ENCODE data around the gene SLC34A3. TPM values are rescaled to one million over a fixed set of nuclear protein-coding genes. Genes with fewer than 3 reads are reported as not detected.

SLC34A3 gene
- total RNA-seq, 4 donors from 2014 or later = 0.33 TPM; not detected in 3

DNA sequence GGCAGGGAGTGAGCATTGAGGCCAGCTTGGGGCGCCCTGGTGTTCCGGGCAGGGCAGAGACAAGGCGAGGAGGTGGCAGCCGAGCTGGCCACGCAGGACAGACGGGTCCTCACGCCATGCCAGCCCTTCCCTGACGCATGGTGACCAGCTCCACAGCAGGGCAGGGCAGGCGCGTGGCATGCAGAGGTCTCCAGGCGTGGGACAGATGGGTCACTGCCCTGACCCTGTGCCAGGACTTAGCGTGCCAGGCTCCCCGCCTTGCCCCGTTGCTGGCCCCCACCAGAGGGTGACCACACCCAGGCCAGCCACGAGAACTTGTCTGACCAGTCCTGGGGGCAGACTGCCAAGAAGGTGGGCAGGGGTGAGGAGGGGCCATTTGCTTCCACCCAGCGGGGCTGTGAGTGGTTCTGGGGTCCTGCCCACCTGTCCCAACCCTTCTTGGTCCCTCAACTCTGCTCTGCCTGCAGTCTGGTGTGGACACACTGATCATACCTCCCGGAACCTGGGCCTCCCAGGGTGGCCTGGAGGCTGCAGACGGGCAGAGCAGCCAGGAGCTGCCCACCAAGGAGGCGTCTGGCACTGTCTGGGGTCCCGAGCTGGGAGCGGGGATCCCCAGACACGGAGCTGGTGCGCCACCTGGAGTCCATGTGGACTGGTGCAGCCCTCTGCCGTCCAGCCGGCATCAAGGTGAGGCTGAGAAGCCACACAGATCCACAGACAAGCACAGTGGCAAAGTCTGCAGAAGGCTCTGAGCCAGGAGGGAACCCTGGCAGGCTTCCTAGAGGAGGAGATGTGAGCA lies 3.4 kb upstream of the SLC34A3 start, which contains the start of gene RNF224:
TSS of gene RNF224 (plus strand) at position 449 of the 799 bp plus-strand sequence. CDS start 834 bp downstream, outside the sequence.
- H3K4me1 ChIP-seq = peaks cover 31 to 42% of the 10 kb centered on the region in 2 donors
- peak within 1 kb of the TSS; percentile 67 to 87 (median 85) for H3K27ac ChIP-seq
- intact Hi-C loops (cut with DNase I) = loop anchor here (5.0 kb wide), 1 partner anchor 40 kb away; the partner anchor contains the start of genes ANAPC2 and SSNA1
- no peaks in the 10 kb centered on the region for H3K27me3 ChIP-seq
- DNase-seq = peak; percentile 98
- H3K9me3 ChIP-seq = no peaks in the 10 kb centered on the region
- H3K36me3 ChIP-seq = no peaks in the 10 kb centered on the region
- peak in 1 of 2 donors; percentile 22 for TF ChIP-seq POLR2A (IDR thresholded peaks at IDR 0.05)
- TF ChIP-seq, protein P1, sequence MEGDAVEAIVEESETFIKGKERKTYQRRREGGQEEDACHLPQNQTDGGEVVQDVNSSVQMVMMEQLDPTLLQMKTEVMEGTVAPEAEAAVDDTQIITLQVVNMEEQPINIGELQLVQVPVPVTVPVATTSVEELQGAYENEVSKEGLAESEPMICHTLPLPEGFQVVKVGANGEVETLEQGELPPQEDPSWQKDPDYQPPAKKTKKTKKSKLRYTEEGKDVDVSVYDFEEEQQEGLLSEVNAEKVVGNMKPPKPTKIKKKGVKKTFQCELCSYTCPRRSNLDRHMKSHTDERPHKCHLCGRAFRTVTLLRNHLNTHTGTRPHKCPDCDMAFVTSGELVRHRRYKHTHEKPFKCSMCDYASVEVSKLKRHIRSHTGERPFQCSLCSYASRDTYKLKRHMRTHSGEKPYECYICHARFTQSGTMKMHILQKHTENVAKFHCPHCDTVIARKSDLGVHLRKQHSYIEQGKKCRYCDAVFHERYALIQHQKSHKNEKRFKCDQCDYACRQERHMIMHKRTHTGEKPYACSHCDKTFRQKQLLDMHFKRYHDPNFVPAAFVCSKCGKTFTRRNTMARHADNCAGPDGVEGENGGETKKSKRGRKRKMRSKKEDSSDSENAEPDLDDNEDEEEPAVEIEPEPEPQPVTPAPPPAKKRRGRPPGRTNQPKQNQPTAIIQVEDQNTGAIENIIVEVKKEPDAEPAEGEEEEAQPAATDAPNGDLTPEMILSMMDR (IDR thresholded peaks at IDR 0.05) = peak; percentile 89 to 98 (median 93)
- H3K4me3 ChIP-seq (replicated peaks in 1 of 3) = no peak within 1 kb of the TSS
- WGBS, 2 donors = 0 to 22% methylated on average over 6 to 12 of the region's 25 CpGs

DNA sequence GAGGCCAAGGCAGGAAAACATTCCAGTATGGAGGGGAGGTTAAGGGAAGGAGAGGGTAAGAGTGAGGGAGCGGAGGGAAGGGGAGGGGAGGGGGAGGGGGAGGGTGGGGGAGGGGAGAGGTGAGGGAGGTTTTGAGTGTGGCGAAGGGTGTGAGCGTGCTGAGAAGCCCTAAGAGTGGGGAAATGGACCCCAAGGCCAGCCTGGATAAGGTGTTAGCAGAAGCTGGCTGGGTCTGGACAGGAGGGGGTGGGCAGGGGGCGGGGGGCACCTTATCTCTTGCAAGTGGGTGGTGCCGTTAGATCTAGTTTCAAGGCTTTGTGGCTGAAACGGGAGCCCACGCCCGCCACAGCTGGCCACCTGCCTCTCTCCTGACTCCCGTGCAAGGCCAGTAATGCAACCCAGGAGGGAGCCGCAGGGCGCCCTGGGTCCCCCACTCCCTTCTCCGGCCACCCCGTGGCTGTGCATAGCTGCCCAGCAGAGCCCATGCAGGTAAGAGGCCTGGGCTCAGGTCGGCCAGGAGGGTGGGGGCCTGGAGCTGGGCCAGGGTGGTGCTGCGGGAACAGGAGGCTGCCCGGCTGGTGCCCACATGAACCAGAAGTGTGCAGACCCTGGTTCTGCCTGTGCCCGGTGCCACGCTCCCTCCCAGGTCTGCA lies 2.7 kb upstream of the SLC34A3 start:
- no peaks in the 10 kb centered on the region for H3K27me3 ChIP-seq

DNA sequence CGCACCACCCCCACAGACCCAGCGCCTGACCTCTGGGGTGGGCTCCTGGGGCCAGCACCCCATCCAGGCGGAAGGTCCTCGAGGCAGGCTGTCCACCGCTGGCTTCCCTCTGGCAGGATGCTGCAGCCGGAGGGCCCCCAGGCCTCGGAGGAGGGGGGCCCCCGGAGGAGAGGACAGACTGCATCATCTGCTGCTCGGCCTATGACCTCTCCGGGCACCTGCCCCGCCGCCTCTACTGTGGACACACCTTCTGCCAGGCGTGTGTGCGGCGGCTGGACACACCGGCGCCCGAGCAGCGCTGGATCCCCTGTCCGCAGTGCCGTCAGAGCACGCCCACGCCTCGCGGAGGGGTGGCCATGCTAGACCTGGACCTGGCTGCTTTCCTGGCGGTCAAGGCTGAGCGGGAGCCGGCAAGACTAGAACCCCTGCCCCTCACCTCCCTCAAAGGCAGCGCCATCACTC lies 2.2 kb upstream of the SLC34A3 start:
- DNase-seq = no peak
- Histone ChIP-seq H3K4me1 (peaks cover 23 to 34% of the 10 kb centered on the region in 2 donors), H3K27ac (no peak overlapping the region), H3K27me3 (no peaks in the 10 kb centered on the region), H3K9me3 (no peaks in the 10 kb centered on the region), H3K4me3 (replicated peaks in 1 of 3) (no peak overlapping the region), H3K36me3 (no peaks in the 10 kb centered on the region)
- intact Hi-C loops (cut with DNase I) = loop anchor here (5.0 kb wide), 1 partner anchor 41 kb away; the partner anchor contains the start of genes ANAPC2 and SSNA1
- TF ChIP-seq, protein P1 (IDR thresholded peaks at IDR 0.05) = no peak
- no peak for TF ChIP-seq POLR2A (IDR thresholded peaks at IDR 0.05)
- 68 to 79% methylated on average over 14 to 19 of the region's 29 CpGs for WGBS, 2 donors

More for the DNA sequence above, 2.7 kb upstream of the SLC34A3 start:
- Histone ChIP-seq H3K4me3 (replicated peaks in 1 of 3) (no peak overlapping the region), H3K36me3 (no peaks in the 10 kb centered on the region), H3K4me1 (peaks cover 24 to 35% of the 10 kb centered on the region in 2 donors), H3K9me3 (no peaks in the 10 kb centered on the region), H3K27ac (peak overlapping the region in 1 of 3 donors; percentile 87)
- WGBS, 2 donors = 12 to 23% methylated on average over 9 of the region's 18 CpGs
- intact Hi-C loops (cut with DNase I) = loop anchor here (5.0 kb wide), 1 partner anchor 41 kb away; the partner anchor contains the start of genes ANAPC2 and SSNA1
- no peak for DNase-seq
- no peak for TF ChIP-seq POLR2A (IDR thresholded peaks at IDR 0.05)
- TF ChIP-seq, protein P1 (IDR thresholded peaks at IDR 0.05) = no peak

DNA sequence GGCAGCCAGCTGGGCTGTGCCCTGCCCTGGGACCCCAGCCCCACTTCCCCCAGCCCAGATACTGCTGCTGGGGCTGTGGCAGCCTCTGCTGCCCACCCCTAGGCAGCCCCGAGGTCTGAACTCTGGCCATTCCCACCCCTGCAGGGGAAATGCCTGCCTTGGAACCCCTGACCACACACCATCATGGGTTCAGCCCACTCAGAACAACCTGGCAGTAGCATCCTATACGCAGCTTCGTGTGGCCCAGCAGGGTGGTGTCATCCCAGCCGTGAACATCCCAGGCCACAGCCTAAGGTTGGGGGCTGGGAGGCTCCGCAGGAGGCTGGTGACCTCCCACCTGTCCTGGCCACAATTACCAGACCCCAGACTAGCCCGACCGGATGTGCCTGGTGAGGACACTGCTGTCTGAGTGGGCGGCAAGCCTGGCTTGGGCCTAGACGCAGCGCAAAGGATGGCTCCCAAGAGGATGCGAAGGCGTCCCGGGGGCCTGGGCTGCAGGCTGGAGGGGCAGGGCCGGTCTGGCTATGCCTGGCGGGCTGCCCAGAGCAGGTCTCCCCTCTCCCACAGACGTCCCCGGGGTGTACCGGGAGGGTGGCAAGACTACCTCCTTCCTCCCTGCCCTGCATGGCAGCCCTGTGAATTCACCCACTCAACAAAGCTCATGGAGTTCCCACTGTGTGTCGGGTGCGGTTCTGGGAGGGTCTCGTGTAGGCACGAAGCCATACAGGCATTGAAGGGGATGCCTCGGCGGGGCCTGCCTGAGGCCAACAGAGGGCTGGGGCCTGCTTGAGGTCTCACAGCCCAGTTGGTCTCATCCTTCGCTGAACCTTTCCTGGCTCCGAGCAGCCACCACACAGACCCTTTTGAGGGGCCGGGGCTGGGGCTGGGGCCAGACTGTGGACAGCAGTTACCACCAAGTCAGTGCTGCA lies 1.5 kb upstream of the SLC34A3 start:
- DNase-seq = no peak
- H3K4me3 ChIP-seq (replicated peaks in 1 of 3) = no peak overlapping the region
- 67 to 68% methylated on average over 11 to 17 of the region's 27 CpGs for WGBS, 2 donors
- H3K4me1 ChIP-seq = peaks cover 18 to 30% of the 10 kb centered on the region in 2 donors
- intact Hi-C loops (cut with DNase I) = loop anchor here (5.0 kb wide), 1 partner anchor 42 kb away; the partner anchor contains the start of genes ANAPC2 and SSNA1
- H3K36me3 ChIP-seq = no peaks in the 10 kb centered on the region
- no peak overlapping the region for H3K27ac ChIP-seq
- TF ChIP-seq, protein P1 (IDR thresholded peaks at IDR 0.05) = no peak
- no peak for TF ChIP-seq POLR2A (IDR thresholded peaks at IDR 0.05)
- H3K27me3 ChIP-seq = no peaks in the 10 kb centered on the region
- H3K9me3 ChIP-seq = no peaks in the 10 kb centered on the region

Measured in thyroid gland (tissue), 4 donors.